Activated B cell treated with CpG ODN at 0.5 μM for 24 hours (primary cell): ENCODE data around the gene SFXN5. TPM values are rescaled to one million over a fixed set of nuclear protein-coding genes. Genes with fewer than 3 reads are reported as not detected.

Experiments used
- ATAC-seq: fragments of 200-7000 bp; cut with Tn5 transposase; one replicate; pipeline ENCODE4 v1.10.0; 2021; ENCODE audit warnings: low read depth, mild to moderate bottlenecking, moderate library complexity
- CTCF ChIA-PET: fragments of 350-600 bp; sonication (Branson Sonifier 250); formaldehyde crosslinking; loops from one replicate; lab custom pipeline; 2021; ENCODE audit warnings: antibody characterized with exemption; lab: Charles Lee
- POLR2A ChIA-PET: fragments of 350-600 bp; sonication (Branson Sonifier 250); formaldehyde crosslinking; loops from one replicate; lab custom pipeline; 2021; ENCODE audit warnings: antibody characterized with exemption; lab: Charles Lee
- DNase-seq: peaks from one replicate; pipeline ENCODE4 v3.0.0; 2022
- H3K27ac Mint-ChIP-seq: one replicate; pipeline ENCODE4 v1.8.0; 2020; ENCODE audit warnings: mixed read lengths
- H3K27me3 Mint-ChIP-seq: one replicate; pipeline ENCODE4 v1.8.0; 2021; ENCODE audit warnings: mixed read lengths
- H3K36me3 Mint-ChIP-seq: one replicate; pipeline ENCODE4 v1.8.0; 2021; ENCODE audit warnings: low read depth, mixed read lengths
- H3K4me1 Mint-ChIP-seq: one replicate; pipeline ENCODE4 v1.8.0; 2021; ENCODE audit warnings: mixed read lengths
- H3K4me3 Mint-ChIP-seq: one replicate; pipeline ENCODE4 v1.8.0; 2020; ENCODE audit warnings: mild to moderate bottlenecking, mixed read lengths
- H3K9me3 Mint-ChIP-seq: one replicate; pipeline ENCODE4 v1.8.0; 2020; ENCODE audit warnings: mixed read lengths
- intact Hi-C: fragments of 100-400 bp; cut with micrococcal nuclease; formaldehyde crosslinking; loops from one replicate; pipeline ENCODE4 v1.15.1; 2024
- total RNA-seq: library from RNA; stranded (reverse); gene quantifications from 2 replicates; pipeline ENCODE4 v1.2.3, GENCODE V29; 2022
- TF ChIP-seq, protein P1 (sequence below): fragments of 200-600 bp; IDR thresholded peaks from one replicate; pipeline ENCODE4 v1.8.0; 2022; ENCODE audit warnings: antibody characterized with exemption, mild to moderate bottlenecking

SFXN5 gene
- total RNA-seq, 1 donor from 2014 or later: 13.9 TPM

DNA sequence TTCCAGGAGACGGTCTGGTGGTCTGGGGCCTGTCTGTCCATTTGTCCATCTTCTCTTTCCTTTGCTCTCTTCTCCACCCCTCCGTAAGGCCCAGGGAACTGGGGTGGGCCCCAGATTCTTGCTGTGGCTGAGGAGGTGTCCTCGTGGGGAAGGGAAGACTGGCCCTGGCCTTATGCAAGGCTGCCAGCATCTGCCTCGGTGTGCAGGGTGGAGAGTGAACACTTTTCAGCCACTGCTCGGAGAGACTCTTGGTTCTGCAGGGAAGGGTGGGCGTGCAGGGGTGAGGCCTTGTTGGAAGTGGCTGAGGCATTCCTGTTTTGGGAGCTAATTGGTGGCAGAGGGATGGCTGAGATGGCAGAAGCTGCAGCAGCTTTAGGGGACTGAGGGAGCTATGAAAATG lies 131.2 kb downstream of the SFXN5 start:
- ATAC-seq (no peak), DNase-seq (no peak)
- Mint-ChIP-seq H3K4me3 (no peak overlapping the region), H3K9me3 (no peaks in the 10 kb centered on the region), H3K36me3 (no peaks in the 10 kb centered on the region), H3K4me1 (no peaks in the 10 kb centered on the region), H3K27ac (no peak overlapping the region), H3K27me3 (peaks cover 10% of the 10 kb centered on the region)
- CTCF ChIA-PET: no interaction called here
- POLR2A ChIA-PET: interaction anchor here (0.5 kb wide), 1 partner anchor 38 kb away, joined by 5 read pairs; no protein-coding TSS in a partner anchor
- TF ChIP-seq, protein P1, sequence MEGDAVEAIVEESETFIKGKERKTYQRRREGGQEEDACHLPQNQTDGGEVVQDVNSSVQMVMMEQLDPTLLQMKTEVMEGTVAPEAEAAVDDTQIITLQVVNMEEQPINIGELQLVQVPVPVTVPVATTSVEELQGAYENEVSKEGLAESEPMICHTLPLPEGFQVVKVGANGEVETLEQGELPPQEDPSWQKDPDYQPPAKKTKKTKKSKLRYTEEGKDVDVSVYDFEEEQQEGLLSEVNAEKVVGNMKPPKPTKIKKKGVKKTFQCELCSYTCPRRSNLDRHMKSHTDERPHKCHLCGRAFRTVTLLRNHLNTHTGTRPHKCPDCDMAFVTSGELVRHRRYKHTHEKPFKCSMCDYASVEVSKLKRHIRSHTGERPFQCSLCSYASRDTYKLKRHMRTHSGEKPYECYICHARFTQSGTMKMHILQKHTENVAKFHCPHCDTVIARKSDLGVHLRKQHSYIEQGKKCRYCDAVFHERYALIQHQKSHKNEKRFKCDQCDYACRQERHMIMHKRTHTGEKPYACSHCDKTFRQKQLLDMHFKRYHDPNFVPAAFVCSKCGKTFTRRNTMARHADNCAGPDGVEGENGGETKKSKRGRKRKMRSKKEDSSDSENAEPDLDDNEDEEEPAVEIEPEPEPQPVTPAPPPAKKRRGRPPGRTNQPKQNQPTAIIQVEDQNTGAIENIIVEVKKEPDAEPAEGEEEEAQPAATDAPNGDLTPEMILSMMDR: no peak
- intact Hi-C loops: no loop called here

DNA sequence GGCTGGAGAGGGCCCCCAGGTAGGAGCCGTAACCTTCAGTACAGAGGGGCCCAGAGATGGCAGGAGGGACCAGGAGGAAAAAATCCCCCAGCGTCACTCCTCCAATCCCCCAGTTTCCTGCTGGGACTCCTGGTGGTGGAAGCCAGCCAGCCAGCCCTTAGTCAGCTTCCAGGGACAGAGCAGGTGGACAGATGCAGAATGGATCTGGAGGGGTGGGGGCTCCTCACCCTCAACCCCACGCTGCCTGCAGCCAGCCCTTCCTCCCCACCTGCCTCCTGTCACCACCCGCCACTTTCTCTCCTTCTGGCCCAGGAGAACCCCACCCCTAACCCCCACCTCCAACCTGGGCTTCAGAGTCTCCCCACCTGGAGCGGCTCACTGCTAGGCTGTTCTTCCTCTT lies 133.1 kb downstream of the SFXN5 start:
- TF ChIP-seq, protein P1: no peak
- no peaks in the 10 kb centered on the region for H3K36me3 Mint-ChIP-seq
- H3K9me3 Mint-ChIP-seq: no peaks in the 10 kb centered on the region
- no peaks in the 10 kb centered on the region for H3K4me1 Mint-ChIP-seq
- intact Hi-C loops: no loop called here
- ChIA-PET CTCF (no interaction called here), POLR2A (no interaction called here)
- H3K4me3 Mint-ChIP-seq: no peak overlapping the region
- no peak for ATAC-seq
- no peak overlapping the region for H3K27ac Mint-ChIP-seq
- DNase-seq: no peak
- peaks cover 17% of the 10 kb centered on the region for H3K27me3 Mint-ChIP-seq

DNA sequence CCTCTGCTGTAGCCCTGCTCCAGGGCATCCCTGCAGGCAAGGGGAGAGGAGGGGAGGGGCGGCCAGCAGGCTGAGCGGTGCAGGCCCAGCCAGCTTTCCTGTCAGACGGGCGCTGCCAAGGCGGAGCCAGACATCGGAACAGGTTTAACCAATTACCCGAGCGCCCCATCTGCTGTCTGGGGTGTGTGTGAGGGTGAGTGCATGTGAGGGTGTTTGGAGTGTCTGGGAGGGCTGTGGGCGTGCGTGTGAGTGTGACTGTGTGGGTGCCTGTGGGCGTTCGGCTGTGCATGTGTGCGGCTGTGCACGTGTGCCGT lies 134.2 kb downstream of the SFXN5 start:
- Mint-ChIP-seq H3K9me3 (no peaks in the 10 kb centered on the region), H3K4me3 (no peak overlapping the region), H3K27ac (no peak overlapping the region), H3K27me3 (peaks cover 17% of the 10 kb centered on the region), H3K4me1 (no peaks in the 10 kb centered on the region), H3K36me3 (no peaks in the 10 kb centered on the region)
- TF ChIP-seq, protein P1: no peak
- CTCF ChIA-PET: no interaction called here
- no peak for ATAC-seq
- intact Hi-C loops: no loop called here
- no peak for DNase-seq
- POLR2A ChIA-PET: no interaction called here

DNA sequence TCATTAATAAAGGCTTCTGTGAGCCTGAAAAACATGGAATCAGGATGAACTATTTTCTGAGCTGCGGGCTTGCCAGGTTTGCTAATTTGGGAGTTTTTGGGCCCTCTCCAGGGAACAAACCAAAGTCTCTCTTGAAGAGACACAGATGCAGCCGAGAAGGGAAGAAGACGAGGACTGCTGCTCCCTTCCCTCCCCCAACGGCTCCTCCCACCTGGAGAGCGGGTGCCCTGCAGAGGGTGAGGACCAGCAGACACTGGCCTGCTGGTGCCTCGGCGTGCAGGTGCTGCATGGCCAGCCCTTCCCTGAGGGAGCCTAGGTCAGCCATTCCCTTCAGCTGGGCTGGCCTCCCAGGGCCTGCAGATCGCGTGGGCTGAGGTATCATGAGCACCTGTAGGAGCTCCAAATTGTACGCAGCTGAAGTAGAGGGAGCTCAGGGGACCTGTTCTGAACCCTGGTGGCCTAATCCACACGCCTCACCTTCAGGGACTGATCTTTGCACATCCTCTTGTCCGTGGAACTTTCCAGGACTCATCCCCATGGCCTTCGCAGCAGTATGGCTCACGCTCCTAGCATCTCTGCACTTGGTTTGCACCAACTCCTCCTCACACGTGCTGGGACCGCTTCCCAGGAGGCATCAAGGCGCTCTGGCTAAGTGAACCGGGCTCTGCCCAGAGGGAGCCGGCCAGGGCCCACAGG lies 134.7 kb downstream of the SFXN5 start:
- TF ChIP-seq, protein P1: no peak
- no peak for DNase-seq
- no peak overlapping the region for H3K4me3 Mint-ChIP-seq
- no peaks in the 10 kb centered on the region for H3K4me1 Mint-ChIP-seq
- H3K9me3 Mint-ChIP-seq: no peaks in the 10 kb centered on the region
- ATAC-seq: no peak
- no peak overlapping the region for H3K27ac Mint-ChIP-seq
- ChIA-PET CTCF (no interaction called here), POLR2A (no interaction called here)
- peaks cover 17% of the 10 kb centered on the region for H3K27me3 Mint-ChIP-seq
- H3K36me3 Mint-ChIP-seq: no peaks in the 10 kb centered on the region
- intact Hi-C loops: no loop called here

DNA sequence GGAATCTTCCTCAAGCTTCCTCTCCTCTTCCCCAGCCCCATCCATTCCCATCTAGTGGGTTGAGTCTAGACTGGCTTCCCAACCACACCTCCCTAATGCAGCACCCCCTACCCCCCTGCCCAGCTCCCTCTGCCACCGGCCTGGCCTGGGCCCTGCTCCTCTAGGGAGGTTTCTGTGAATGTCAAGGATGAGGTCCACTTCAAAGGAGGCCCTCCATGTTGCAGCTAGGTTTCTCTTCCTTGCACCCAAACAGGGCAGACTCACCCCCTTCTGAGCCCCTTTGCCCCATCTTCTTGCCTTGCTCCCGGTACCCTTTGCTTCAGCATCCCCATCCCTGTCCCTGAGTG lies 135.9 kb downstream of the SFXN5 start:
- Mint-ChIP-seq H3K27me3 (peaks cover 20% of the 10 kb centered on the region), H3K27ac (no peak overlapping the region), H3K4me1 (no peaks in the 10 kb centered on the region), H3K9me3 (no peaks in the 10 kb centered on the region), H3K4me3 (no peak overlapping the region), H3K36me3 (no peaks in the 10 kb centered on the region)
- DNase-seq (no peak), ATAC-seq (no peak)
- POLR2A ChIA-PET: no interaction called here
- TF ChIP-seq, protein P1: no peak
- CTCF ChIA-PET: no interaction called here
- intact Hi-C loops: loop anchor here (2.0 kb wide), 1 partner anchor 43 kb away; no protein-coding TSS in a partner anchor
